ENCODE results near the gene ASB10. TPM values are rescaled to one million over a fixed set of nuclear protein-coding genes. Genes with fewer than 3 reads are reported as not detected.

Gene ASB10
- total and polyA plus RNA-seq, 2 of the 13 experiments (the other 11 are each of a cell fraction or from before 2014, with no cell fraction given): not detected

DNA sequence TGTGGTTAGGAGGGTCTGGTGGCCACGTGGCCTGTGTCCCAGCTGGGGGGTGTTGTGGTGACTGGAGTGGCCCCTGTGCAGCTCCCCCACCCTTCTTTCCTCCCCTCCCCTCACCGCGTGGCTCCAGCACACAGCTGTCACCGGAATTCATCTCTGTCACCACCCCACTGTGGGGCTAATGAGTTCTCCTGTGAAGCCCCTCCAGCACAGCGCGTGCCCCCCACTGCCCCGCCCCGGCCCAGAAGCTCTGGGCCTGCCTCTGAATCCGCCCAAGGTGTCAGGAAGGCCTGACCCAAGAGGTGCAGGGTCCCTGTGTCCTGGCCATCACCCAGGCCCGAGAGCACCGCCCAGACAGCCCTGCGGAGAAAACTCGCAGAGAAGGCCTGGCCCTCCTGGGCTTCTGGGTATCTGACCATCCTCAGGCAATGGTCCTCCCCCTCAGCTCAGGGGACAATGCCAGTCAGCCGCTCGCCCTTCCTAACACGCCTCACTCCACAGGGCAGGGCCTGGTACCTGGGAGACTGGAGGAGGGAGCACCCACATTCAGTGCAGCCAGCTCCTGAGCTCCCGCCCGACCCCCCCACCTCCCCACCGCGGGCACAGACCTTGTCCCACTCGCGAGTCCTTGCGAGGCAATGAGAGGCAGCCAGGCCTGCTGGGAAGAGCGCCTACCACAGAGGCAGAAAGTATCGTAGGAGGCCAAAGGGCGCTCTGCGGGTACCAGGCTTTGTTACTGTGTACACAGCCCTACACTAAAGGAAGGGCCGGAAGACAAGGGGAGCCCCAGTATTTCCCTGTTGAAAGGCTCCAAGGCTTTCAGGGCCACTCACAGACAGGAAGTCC, 57.7 kb downstream of the ASB10 start (continued):
- TF ChIP-seq HNRNPLL (IDR thresholded peaks at IDR 0.05; ENCODE audit: low read depth, low read length, poor library complexity, severe bottlenecking) (no peak), MXD4 (CRISPR knock-in tag; IDR thresholded peaks at IDR 0.05) (no peak), TBX2 (CRISPR knock-in tag; IDR thresholded peaks at IDR 0.05; ENCODE audit: borderline replicate concordance) (no peak), MBD4 (IDR thresholded peaks at IDR 0.05; ENCODE audit: borderline replicate concordance, low read length) (no peak), ZBTB1 (CRISPR knock-in tag; IDR thresholded peaks at IDR 0.05; ENCODE audit: borderline replicate concordance) (no peak), REL (CRISPR knock-in tag; conservative IDR thresholded peaks at IDR 0.05) (no peak), ZNF564 (CRISPR knock-in tag; IDR thresholded peaks at IDR 0.05) (no peak), RAD51 (IDR thresholded peaks at IDR 0.05; ENCODE audit: borderline replicate concordance) (no peak), MAFK (conservative IDR thresholded peaks at IDR 0.05 in 1 of 2, IDR thresholded peaks at IDR 0.05 in 1 of 2; ENCODE audit: low read length in 2 of 2) (no peak)
- TF ChIP-seq, protein P1, sequence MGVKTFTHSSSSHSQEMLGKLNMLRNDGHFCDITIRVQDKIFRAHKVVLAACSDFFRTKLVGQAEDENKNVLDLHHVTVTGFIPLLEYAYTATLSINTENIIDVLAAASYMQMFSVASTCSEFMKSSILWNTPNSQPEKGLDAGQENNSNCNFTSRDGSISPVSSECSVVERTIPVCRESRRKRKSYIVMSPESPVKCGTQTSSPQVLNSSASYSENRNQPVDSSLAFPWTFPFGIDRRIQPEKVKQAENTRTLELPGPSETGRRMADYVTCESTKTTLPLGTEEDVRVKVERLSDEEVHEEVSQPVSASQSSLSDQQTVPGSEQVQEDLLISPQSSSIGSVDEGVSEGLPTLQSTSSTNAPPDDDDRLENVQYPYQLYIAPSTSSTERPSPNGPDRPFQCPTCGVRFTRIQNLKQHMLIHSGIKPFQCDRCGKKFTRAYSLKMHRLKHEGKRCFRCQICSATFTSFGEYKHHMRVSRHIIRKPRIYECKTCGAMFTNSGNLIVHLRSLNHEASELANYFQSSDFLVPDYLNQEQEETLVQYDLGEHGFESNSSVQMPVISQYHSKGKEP (CRISPR knock-in tag; IDR thresholded peaks at IDR 0.05): no peak

DNA sequence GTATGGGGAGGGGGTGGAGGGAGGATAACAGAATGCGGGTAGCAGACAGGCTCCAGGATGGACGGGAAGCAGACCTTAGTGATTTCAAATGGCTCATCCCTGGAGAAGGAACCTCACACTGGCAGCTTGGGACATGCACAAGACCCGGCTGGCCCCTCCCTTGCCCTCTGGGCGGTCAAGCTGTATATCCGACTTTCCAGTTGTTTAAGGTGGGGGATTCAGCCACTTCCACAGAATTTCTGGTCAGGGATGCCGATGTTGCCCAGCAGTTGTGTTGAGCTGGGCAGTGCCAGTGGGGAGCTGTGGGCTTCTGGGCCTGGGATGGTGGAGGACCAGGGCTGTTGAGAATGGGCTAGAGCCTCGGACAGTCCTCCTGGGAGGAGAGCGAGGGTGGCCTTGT, 58.3 kb downstream of the ASB10 start:
- no peaks in the 10 kb centered on the region for H3K27me3 ChIP-seq (ENCODE audit: control insufficient read depth in 1 of 2, insufficient read depth in 2 of 2, low read length in 2 of 2)
- 92% methylated on average over 6 of the region's 8 CpGs for WGBS (ENCODE audit: low lambda C conversion rate)
- in situ Hi-C loops (cut with HindIII; ENCODE audit: extremely low pct_ligation_motif_present, low pct_unique_long_range_greater_than_20kb) (loop anchor here (10.0 kb wide), 1 partner anchor 176 kb away; no protein-coding TSS in a partner anchor), intact Hi-C loops (cut with micrococcal nuclease; ENCODE audit: unreplicated experiment) (loop anchor here (1.0 kb wide), 1 partner anchor 25 kb away; no protein-coding TSS in a partner anchor)
- H2AFZ ChIP-seq (ENCODE audit: low read length): no peak overlapping the region
- H3K79me2 ChIP-seq (ENCODE audit: insufficient read depth, low read length): no peaks in the 10 kb centered on the region
- ChIA-PET CTCF (ENCODE audit: low intra/inter-chr PET ratio, low total read pairs) (no interaction called here), POLR2A (no interaction called here)
- H3K4me3 ChIP-seq (replicated peaks in 1 of 3; ENCODE audit: insufficient read depth in 1 of 3, low read depth in 2 of 3, low read length in 3 of 3): no peak overlapping the region
- TF ChIP-seq MXD4 (CRISPR knock-in tag; IDR thresholded peaks at IDR 0.05) (no peak), CHCHD3 (CRISPR knock-in tag; IDR thresholded peaks at IDR 0.05) (no peak), ZNF24 (IDR thresholded peaks at IDR 0.05) (no peak), PTBP1 (IDR thresholded peaks at IDR 0.05; ENCODE audit: low read depth, low read length, poor library complexity, severe bottlenecking) (no peak), NFE2 (CRISPR knock-in tag; IDR thresholded peaks at IDR 0.05) (no peak)
- H3K4me2 ChIP-seq (ENCODE audit: low read depth, low read length): no peak overlapping the region
- no peak overlapping the region for H3K27ac ChIP-seq (ENCODE audit: extremely low read length, insufficient read depth, low read length)
- FAIRE-seq (no peak), ATAC-seq (no peak), DNase-seq (ENCODE audit: low spot score) (no peak)
- H4K20me1 ChIP-seq (ENCODE audit: insufficient read depth, low read length): peaks cover 6% of the 10 kb centered on the region; the same call in 1 of the 2 replicates
- H3K9me3 ChIP-seq (ENCODE audit: low read length): no peaks in the 10 kb centered on the region
- BruUV-seq (replicated peaks): no TSS peak
- no peak overlapping the region for H3K9ac ChIP-seq (ENCODE audit: insufficient read depth, low read depth, low read length)
- no peaks in the 10 kb centered on the region for H3K4me1 ChIP-seq (ENCODE audit: insufficient read depth, low read length)
- H3K36me3 ChIP-seq (replicated peaks in 1 of 2; ENCODE audit: control insufficient read depth in 1 of 2, insufficient read depth in 2 of 2, low read length in 2 of 2): peaks cover 17 to 73% of the 10 kb centered on the region in 2 experiments
